Stimulated activated CD8-positive, alpha-beta memory T cell treated with anti-CD3 and anti-CD28 coated beads, Interleukin-15, amount 100 ng/mL, for 4 hours (primary cell): ENCODE data around the gene SYT15B.
"Not testable (repeated sequence)": the region's sequence is repeated elsewhere in the genome, so short reads cannot be mapped to it uniquely, and the experiment has no call there.

Experiments used
- DNase-seq, 2 donors: peaks; one replicate each; pipeline ENCODE4 v3.0.0-alpha.2; 2020; ENCODE audit warnings: low read depth in 2 of 2

SYT15B gene

GRCh38 chr10:47763554-47764175 is at the start of gene SYT15B:
Gene SYT15B, minus strand, starts transcription at chr10:47763592. Its CDS starts 952 bp downstream, at chr10:47762640.
- not testable (repeated sequence) for DNase-seq

GRCh38 chr10:47779590-47779989 is 16.2 kb upstream of the SYT15B start:
- not testable (repeated sequence) for DNase-seq

- not testable (repeated sequence) for DNase-seq
Observed at GRCh38 chr10:47775361-47776231, 12.2 kb upstream of the SYT15B start.

GRCh38 chr10:47770745-47771144 is 7.4 kb upstream of the SYT15B start:
- DNase-seq = not testable (repeated sequence)

- not testable (repeated sequence) for DNase-seq
Observed at GRCh38 chr10:47768578-47769115, 5.3 kb upstream of the SYT15B start.

GRCh38 chr10:47768085-47768484 is 4.7 kb upstream of the SYT15B start:
- not testable (repeated sequence) for DNase-seq

GRCh38 chr10:47767236-47767635 is 3.8 kb upstream of the SYT15B start:
- not testable (repeated sequence) for DNase-seq

GRCh38 chr10:47765232-47765631 is 1.8 kb upstream of the SYT15B start:
- DNase-seq = not testable (repeated sequence)

GRCh38 chr10:47762674-47763553 is 478 bp downstream of the SYT15B start:
- DNase-seq = not testable (repeated sequence)

GRCh38 chr10:47758855-47759254 is 4.5 kb downstream of the SYT15B start:
- DNase-seq = not testable (repeated sequence)

- DNase-seq = not testable (repeated sequence)
Observed at GRCh38 chr10:47756169-47756568, 7.2 kb downstream of the SYT15B start.

GRCh38 chr10:47753871-47754270 is 9.5 kb downstream of the SYT15B start:
- not testable (repeated sequence) for DNase-seq

GRCh38 chr10:47753176-47753575 is 10.2 kb downstream of the SYT15B start:
- not testable (repeated sequence) for DNase-seq

- not testable (repeated sequence) for DNase-seq
Observed at GRCh38 chr10:47751821-47752220, 11.6 kb downstream of the SYT15B start.

GRCh38 chr10:47750360-47750759 is 13.0 kb downstream of the SYT15B start:
- not testable (repeated sequence) for DNase-seq

GRCh38 chr10:47746780-47747376 is 16.5 kb downstream of the SYT15B start:
- not testable (repeated sequence) for DNase-seq

- not testable (repeated sequence) for DNase-seq
Observed at GRCh38 chr10:47744881-47745280, 18.5 kb downstream of the SYT15B start.

- peak in 1 of 2 donors; percentile 5 for DNase-seq
Observed at GRCh38 chr10:47743611-47744550, 19.5 kb downstream of the SYT15B start.

- DNase-seq = not testable (repeated sequence)
Observed at GRCh38 chr10:47740868-47741267, 22.5 kb downstream of the SYT15B start.

GRCh38 chr10:47730911-47731310 is 32.5 kb downstream of the SYT15B start:
- not testable (repeated sequence) for DNase-seq
